Measurements from ENCODE around the gene CSMD2.

GRCh38 chr1:34166191-34166624, 1.2 kb upstream of the CSMD2 start:
- TF ChIP-seq CTCF (IDR thresholded peaks at IDR 0.05; ENCODE audit: low read length) (no peak), EZH2 (optimal IDR thresholded peaks at IDR 0.05; ENCODE audit: low read depth, low read length) (no peak)

Measured in MM.1S (cell line).